ENCODE measurements around the gene CENPS.
"Not testable (repeated sequence)": the region's sequence is repeated elsewhere in the genome, so short reads cannot be mapped to it uniquely, and the experiment has no call there.

- TF ChIP-seq CTCF (conservative IDR thresholded peaks at IDR 0.05); ZFX (IDR thresholded peaks at IDR 0.05): not testable (repeated sequence)
Observed at GRCh38 chr1:10474309-10474612, 44.0 kb downstream of the CENPS start.
